ENCODE data around the gene CD207. TPM values are rescaled to one million over a fixed set of nuclear protein-coding genes. Genes with fewer than 3 reads are reported as not detected.

The CD207 gene
- total RNA-seq, 1 donor from 2014 or later: not detected

- H3K4me3 ChIP-seq (ENCODE audit: low read depth, low read length): no peak overlapping the region
- no peak for TF ChIP-seq CTCF (conservative IDR thresholded peaks at IDR 0.05; ENCODE audit: low read depth, low read length)
- DNase-seq (ENCODE audit: low read depth): no peak
Measured at GRCh38 chr2:70837980-70838925, 2.6 kb upstream of the CD207 start.

- no peak overlapping the region for H3K4me3 ChIP-seq (ENCODE audit: low read depth, low read length)
- TF ChIP-seq CTCF (conservative IDR thresholded peaks at IDR 0.05; ENCODE audit: low read depth, low read length): no peak
- no peak for DNase-seq (ENCODE audit: low read depth)
Measured at GRCh38 chr2:70834881-70835280, 735 bp downstream of the CD207 start.

GRCh38 chr2:70834106-70834505, 1.5 kb downstream of the CD207 start:
- no peak for DNase-seq (ENCODE audit: low read depth)
- no peak overlapping the region for H3K4me3 ChIP-seq (ENCODE audit: low read depth, low read length)
- no peak for TF ChIP-seq CTCF (conservative IDR thresholded peaks at IDR 0.05; ENCODE audit: low read depth, low read length)

- no peak for TF ChIP-seq CTCF (conservative IDR thresholded peaks at IDR 0.05; ENCODE audit: low read depth, low read length)
- no peak for DNase-seq (ENCODE audit: low read depth)
Measured at GRCh38 chr2:70833246-70833645, 2.4 kb downstream of the CD207 start.

GRCh38 chr2:70832386-70832785, 3.2 kb downstream of the CD207 start:
- H3K4me3 ChIP-seq (ENCODE audit: low read depth, low read length): no peak overlapping the region
- no peak for DNase-seq (ENCODE audit: low read depth)
- TF ChIP-seq CTCF (conservative IDR thresholded peaks at IDR 0.05; ENCODE audit: low read depth, low read length): no peak

More at GRCh38 chr2:70833246-70833645, 2.4 kb downstream of the CD207 start:
- no peak overlapping the region for H3K4me3 ChIP-seq (ENCODE audit: low read depth, low read length)

GRCh38 chr2:70831861-70832260, 3.8 kb downstream of the CD207 start:
- no peak for DNase-seq (ENCODE audit: low read depth)
- no peak for TF ChIP-seq CTCF (conservative IDR thresholded peaks at IDR 0.05; ENCODE audit: low read depth, low read length)
- no peak overlapping the region for H3K4me3 ChIP-seq (ENCODE audit: low read depth, low read length)

- TF ChIP-seq CTCF (conservative IDR thresholded peaks at IDR 0.05; ENCODE audit: low read depth, low read length): no peak
- DNase-seq (ENCODE audit: low read depth): no peak
- no peak overlapping the region for H3K4me3 ChIP-seq (ENCODE audit: low read depth, low read length)
Measured at GRCh38 chr2:70830366-70830765, 5.2 kb downstream of the CD207 start.

All from epithelial cell of proximal tubule (primary cell).